Chondrocyte (in vitro differentiated cells): ENCODE measurements around the gene NCOA1. TPM values are rescaled to one million over a fixed set of nuclear protein-coding genes. Genes with fewer than 3 reads are reported as not detected.

Experiments
- DNase-seq: peaks from one replicate; pipeline ENCODE4 v3.0.0; 2021; ENCODE audit warnings: mixed read lengths, low spot score
- H3K27ac Mint-ChIP-seq: one replicate; pipeline ENCODE4 v1.8.0; 2021; ENCODE audit warnings: mild to moderate bottlenecking, moderate library complexity, mixed read lengths; ENCODE audit not compliant: unreplicated experiment
- H3K27me3 Mint-ChIP-seq: 2 replicates; pipeline ENCODE4 v1.8.0; 2021; ENCODE audit warnings: low read depth, mixed read lengths
- H3K36me3 Mint-ChIP-seq: 2 replicates; pipeline ENCODE4 v1.8.0; 2021; ENCODE audit warnings: low read depth, mixed read lengths
- H3K4me1 Mint-ChIP-seq: 2 replicates; pipeline ENCODE4 v1.8.0; 2021; ENCODE audit warnings: low read depth, mild to moderate bottlenecking, mixed read lengths
- H3K4me3 Mint-ChIP-seq: one replicate; pipeline ENCODE4 v1.8.0; 2021; ENCODE audit warnings: mild to moderate bottlenecking, moderate library complexity, mixed read lengths; ENCODE audit not compliant: unreplicated experiment
- H3K9me3 Mint-ChIP-seq: 2 replicates; pipeline ENCODE4 v1.8.0; 2021; ENCODE audit warnings: low read depth, mixed read lengths
- total RNA-seq: library from RNA; stranded (reverse); gene quantifications from 3 replicates; pipeline ENCODE4 v1.2.1, GENCODE V29; 2021
- TF ChIP-seq, protein P1 (sequence below): fragments of 200-600 bp; sonication (generic); IDR thresholded peaks from 2 replicates; pipeline ENCODE4 v1.5.0; 2021; ENCODE audit warnings: antibody characterized with exemption, mild to moderate bottlenecking, moderate library complexity

The NCOA1 gene
- total RNA-seq, 1 donor from 2014 or later: 20.3 TPM

DNA sequence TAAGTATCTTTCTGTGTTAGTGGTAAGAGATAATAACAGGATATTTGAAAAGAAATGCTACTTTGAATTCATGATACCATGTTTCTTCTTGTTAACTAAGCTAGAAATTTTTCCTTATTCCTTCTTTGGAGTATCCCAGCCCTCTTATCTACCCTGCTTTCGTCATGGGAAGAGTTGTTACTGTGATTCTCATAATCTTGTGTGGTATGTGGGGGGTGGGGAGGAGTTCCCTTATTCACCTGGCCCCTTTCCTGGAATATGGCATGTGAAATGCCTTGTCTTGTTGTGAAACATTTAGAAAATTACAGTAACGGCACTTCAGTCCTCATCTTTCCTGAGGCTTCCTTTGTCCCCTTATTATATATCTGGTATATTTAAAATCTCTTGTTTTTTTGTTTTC is 129.9 kb downstream of the NCOA1 start:
- H3K4me3 Mint-ChIP-seq: no peak overlapping the region
- DNase-seq: no peak
- H3K27ac Mint-ChIP-seq: no peak overlapping the region
- no peaks in the 10 kb centered on the region for H3K9me3 Mint-ChIP-seq
- H3K27me3 Mint-ChIP-seq: no peaks in the 10 kb centered on the region
- TF ChIP-seq, protein P1, sequence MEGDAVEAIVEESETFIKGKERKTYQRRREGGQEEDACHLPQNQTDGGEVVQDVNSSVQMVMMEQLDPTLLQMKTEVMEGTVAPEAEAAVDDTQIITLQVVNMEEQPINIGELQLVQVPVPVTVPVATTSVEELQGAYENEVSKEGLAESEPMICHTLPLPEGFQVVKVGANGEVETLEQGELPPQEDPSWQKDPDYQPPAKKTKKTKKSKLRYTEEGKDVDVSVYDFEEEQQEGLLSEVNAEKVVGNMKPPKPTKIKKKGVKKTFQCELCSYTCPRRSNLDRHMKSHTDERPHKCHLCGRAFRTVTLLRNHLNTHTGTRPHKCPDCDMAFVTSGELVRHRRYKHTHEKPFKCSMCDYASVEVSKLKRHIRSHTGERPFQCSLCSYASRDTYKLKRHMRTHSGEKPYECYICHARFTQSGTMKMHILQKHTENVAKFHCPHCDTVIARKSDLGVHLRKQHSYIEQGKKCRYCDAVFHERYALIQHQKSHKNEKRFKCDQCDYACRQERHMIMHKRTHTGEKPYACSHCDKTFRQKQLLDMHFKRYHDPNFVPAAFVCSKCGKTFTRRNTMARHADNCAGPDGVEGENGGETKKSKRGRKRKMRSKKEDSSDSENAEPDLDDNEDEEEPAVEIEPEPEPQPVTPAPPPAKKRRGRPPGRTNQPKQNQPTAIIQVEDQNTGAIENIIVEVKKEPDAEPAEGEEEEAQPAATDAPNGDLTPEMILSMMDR: no peak
- H3K36me3 Mint-ChIP-seq: no peaks in the 10 kb centered on the region
- no peaks in the 10 kb centered on the region for H3K4me1 Mint-ChIP-seq

DNA sequence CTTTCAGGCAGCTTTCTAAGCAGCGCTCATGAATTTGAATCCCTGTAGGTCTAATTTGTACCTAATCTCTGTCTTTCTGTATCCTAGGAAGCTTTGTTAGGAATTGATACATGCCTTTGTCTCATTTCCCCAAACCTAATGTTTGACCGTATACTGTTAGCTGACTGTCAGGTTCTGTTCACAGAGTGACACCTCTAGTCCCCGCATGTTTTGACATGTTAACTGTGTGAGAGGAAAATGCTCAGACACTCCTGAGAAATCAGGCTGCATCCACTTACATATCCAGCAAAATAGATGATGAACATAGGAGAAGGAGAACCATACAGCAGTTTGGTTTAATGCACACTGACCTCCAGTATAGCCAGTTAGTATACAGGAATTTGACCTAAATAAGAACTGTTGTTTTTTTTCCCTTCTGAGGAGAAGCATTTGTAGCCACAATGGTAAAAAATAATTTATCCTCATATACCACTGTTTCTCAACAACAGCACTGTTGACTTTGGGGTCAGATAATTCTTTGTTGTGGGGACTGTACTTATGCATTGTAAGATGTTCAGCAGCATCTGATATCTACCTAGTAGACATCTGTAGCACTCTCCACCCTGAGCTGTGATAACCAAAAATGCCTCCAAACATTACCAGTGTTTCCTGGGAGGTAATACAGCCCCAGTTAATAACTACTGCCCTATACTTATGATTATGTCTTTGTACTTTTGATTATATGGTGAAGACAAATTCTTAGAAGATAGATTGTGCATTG is 130.9 kb downstream of the NCOA1 start:
- H3K27ac Mint-ChIP-seq: no peak overlapping the region
- H3K9me3 Mint-ChIP-seq: no peaks in the 10 kb centered on the region
- H3K36me3 Mint-ChIP-seq: no peaks in the 10 kb centered on the region
- no peaks in the 10 kb centered on the region for H3K27me3 Mint-ChIP-seq
- H3K4me1 Mint-ChIP-seq: no peaks in the 10 kb centered on the region
- no peak overlapping the region for H3K4me3 Mint-ChIP-seq
- DNase-seq: no peak
- TF ChIP-seq, protein P1: no peak

DNA sequence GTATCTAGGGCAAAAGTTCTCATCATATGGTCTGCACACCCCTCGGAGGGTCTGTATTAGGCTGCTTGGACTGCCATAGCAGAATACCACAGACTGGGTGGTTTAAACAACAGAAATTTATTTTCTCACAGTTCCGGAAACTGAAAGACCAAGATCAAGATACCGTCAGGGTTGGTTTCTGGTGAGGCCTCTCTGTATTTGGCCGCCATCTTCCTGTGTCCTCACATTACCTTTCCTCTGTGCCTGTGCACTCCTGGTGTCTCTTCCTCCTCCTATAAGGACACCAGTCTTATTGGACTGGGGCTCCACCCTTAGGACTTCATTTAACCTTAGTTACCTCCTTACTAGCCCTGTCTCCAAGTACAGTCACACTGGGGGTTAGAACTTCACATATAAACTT is 132.5 kb downstream of the NCOA1 start:
- Mint-ChIP-seq H3K27me3 (no peaks in the 10 kb centered on the region), H3K36me3 (no peaks in the 10 kb centered on the region), H3K4me1 (no peaks in the 10 kb centered on the region), H3K9me3 (no peaks in the 10 kb centered on the region), H3K4me3 (no peak overlapping the region), H3K27ac (no peak overlapping the region)
- TF ChIP-seq, protein P1: no peak
- DNase-seq: no peak

- H3K4me3 Mint-ChIP-seq: no peak overlapping the region
Measured at GRCh38 chr2:24625728-24626127, 134.7 kb downstream of the NCOA1 start.

DNA sequence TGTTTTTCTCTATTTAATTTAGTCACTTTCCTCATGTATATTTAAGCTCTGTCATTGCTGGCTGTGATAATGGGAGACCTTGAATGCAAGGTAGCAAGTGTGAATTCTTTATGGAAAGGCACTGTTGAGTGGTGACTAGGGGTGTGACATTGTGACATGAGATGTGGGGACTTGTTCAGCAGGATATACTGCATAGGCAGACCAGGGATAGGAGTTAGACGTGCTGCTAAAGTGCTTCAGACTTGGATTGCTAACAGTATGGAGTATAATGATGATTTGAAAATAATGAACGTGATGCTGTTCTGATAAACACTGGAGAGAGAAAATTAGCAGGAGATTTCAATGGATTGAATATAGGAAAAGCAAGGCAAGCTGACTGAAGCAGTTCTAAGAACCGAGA is 135.1 kb downstream of the NCOA1 start:
- no peak overlapping the region for H3K27ac Mint-ChIP-seq
- H3K9me3 Mint-ChIP-seq: no peaks in the 10 kb centered on the region
- H3K36me3 Mint-ChIP-seq: no peaks in the 10 kb centered on the region
- no peak overlapping the region for H3K4me3 Mint-ChIP-seq
- DNase-seq: no peak
- no peaks in the 10 kb centered on the region for H3K4me1 Mint-ChIP-seq
- no peaks in the 10 kb centered on the region for H3K27me3 Mint-ChIP-seq
- TF ChIP-seq, protein P1: no peak

More at GRCh38 chr2:24625728-24626127, 134.7 kb downstream of the NCOA1 start:
- Mint-ChIP-seq H3K27ac (no peak overlapping the region), H3K36me3 (no peaks in the 10 kb centered on the region), H3K27me3 (no peaks in the 10 kb centered on the region), H3K4me1 (no peaks in the 10 kb centered on the region), H3K9me3 (no peaks in the 10 kb centered on the region)
- TF ChIP-seq, protein P1: no peak
- DNase-seq: no peak
